Left colon (tissue), 2 donors: Measurements from ENCODE around the gene APOL2. TPM values are rescaled to one million over a fixed set of nuclear protein-coding genes. Genes with fewer than 3 reads are reported as not detected.
"Not testable (repeated sequence)": the region's sequence is repeated elsewhere in the genome, so short reads cannot be mapped to it uniquely, and the experiment has no call there.

ENCODE experiments used
- ATAC-seq: fragments of 200-7000 bp; cut with Tn5 transposase; one replicate; pipeline ENCODE4 v1.9.1; 2020; ENCODE audit warnings: mild to moderate bottlenecking, moderate library complexity
- DNase-seq, 2 donors: peaks; one replicate each; pipeline ENCODE4 v3.0.0-alpha.2; 2020
- intact Hi-C, 2 donors: fragments of 100-400 bp; cut with DNase I in 1 of 2; cut with micrococcal nuclease in 1 of 2; formaldehyde crosslinking; loops; one replicate each; pipeline versions ENCODE4 v1.11.2 to v1.14.0; 2022; cut with DNase I, micrococcal nuclease
- microRNA-seq, 2 donors: library from miRNA; unstranded; fragments of <30 nt; microRNA quantifications; one replicate each; pipeline versions ENCODE4 v1.1.0 to v1.2.0, GENCODE V29; 2020
- total RNA-seq, 2 donors: library from RNA; stranded (reverse); fragmentation: NEBNext Ultra II Directional; extraction: Animal tissue kit (Norgen Biotek cat#: 25700); gene quantifications; one replicate each; pipeline ENCODE4 v1.2.1, GENCODE V29; 2021
- donor health status: DM: no; HTN: no; CAD: no.
- donor health status: DM: yes; HTN: yes; CAD: no.

Gene APOL2
- total RNA-seq, 2 donors from 2014 or later = 29.8 to 49.0 TPM

DNA sequence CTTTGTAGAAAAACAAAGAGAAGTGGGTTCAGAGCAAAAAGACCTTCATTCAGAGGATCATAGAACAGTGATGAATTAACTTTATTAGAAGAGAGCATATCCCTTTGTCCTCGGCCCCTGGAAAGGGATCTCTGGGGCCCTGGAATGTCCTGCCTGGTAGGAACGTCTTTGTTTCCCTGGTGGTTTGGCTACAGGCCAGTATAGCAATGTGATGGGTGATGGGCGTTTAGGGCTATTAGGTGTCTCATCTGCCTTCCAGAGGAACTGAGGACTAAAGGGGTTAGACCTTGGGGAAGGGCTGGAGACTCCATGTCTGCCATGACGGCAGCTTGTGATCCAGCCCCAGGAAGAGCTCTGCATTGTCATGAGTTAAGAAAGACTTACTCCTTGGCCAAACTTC lies 46.8 kb downstream of the APOL2 start:
- ATAC-seq (no peak), DNase-seq (no peak)
- intact Hi-C loops = loop anchor here in 1 of 2 donors (5.0 kb wide), 1 partner anchor 80 kb away; no protein-coding TSS in a partner anchor

DNA sequence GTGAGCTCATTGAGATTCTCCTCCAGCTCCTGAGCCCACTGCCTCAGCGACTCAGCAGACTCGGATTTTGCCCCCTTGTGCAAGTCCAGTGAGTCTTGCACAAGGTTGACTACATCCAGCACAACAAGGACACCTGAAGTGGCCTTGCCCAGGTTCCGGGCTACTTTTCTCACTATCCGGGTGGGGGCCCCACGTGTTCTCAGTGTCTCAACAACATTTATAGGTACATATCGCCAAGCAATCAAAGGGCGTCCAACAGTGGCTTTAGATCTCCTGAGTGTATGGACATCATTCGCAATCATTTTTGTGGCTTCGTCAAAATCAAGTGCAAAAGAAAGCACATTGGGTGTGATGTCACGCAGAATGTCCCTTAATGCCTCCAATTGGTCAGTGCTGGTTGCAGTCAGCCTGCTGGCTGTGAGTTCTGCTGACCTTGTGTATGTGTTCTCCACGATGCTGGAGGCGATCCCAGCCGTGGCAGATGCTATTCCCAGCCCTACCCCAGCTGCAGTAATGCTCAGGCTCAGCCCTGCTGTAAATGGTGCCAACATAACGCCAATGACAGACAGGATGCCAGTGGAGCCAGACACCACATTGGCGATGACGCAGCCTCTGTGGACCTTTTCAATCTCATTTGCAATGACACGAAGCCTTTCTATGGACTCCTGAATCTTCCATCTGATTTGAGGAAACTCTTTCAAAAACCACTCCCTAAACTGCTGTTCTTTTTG lies 48.1 kb downstream of the APOL2 start:
- no peak for ATAC-seq
- intact Hi-C loops = loop anchor here in 1 of 2 donors (5.0 kb wide), 1 partner anchor 81 kb away; no protein-coding TSS in a partner anchor
- peak; percentile 36 to 62 for DNase-seq

GRCh38 chr22:36187862-36188261 lies 51.5 kb downstream of the APOL2 start:
- intact Hi-C loops, DNase-seq, ATAC-seq: not testable (repeated sequence)

DNA sequence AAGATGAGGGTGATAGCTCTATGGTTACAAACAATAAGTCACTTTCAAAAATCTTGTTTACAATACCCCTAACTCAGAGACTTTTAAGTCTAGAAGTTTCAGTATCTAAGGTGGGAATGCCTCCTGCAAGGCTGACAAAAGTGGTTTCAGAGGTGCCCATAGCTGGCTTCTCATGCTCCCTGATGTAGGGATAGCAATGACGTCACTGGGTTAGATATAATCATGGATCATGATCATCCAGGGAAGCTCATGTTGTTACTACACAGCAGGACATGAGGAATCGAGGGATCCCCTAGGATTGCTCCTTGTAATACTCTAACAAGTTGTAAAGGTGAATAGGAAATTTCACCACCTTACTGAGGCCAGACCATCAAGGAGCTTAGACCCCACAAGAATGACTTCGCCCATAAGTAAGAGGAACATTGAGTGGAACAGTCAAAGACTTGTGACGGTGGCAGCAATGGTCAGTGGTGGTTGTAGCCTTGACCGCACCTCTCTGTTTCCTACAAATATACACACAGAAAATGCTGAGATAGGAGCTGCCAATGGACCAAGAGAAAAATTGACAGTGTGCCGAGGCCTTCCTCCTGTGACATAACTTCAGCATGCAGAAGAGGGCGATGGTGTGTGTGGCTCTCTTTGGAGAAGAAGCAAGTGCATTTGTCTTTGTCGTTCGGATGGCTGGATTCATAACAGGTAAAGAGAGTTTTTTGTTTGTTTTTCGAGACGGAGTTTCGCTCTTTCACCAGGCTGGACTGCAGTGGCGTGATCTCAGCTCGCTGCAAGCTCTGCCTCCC lies 53.3 kb downstream of the APOL2 start:
- ATAC-seq (no peak), DNase-seq (no peak)
- intact Hi-C loops = no loop called here

DNA sequence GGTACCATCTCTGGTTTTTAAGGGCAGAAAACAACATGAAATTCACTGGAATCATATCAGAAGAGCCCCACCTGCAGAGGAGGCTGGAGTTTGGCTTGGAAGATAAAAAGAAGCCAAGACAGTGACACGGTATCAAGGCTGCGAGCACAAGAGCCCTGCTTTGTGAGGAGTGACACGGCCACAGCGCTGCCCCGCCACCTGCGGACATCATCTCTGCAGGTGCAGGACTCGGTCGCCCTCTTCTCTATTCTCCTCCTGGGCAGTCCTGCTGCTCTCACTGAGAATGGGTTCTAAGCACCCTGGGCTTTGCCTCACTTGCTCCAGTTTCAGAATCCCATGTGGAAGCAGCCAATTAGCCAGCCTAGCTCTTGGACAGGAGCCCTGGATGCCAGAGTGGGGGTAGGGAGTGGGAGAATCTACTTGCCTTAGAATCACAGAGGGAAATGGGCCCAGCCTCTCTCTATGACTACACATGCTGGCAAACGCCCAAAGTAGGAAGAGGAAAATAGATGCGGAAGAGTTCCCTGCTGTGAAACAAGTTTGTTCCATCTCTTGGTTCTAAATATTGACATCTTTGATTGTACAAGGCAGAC lies 54.8 kb downstream of the APOL2 start:
- ATAC-seq = no peak
- intact Hi-C loops = loop anchor here in 1 of 2 donors (5.0 kb wide), 1 partner anchor 42 kb away; no protein-coding TSS in a partner anchor
- no peak for DNase-seq

DNA sequence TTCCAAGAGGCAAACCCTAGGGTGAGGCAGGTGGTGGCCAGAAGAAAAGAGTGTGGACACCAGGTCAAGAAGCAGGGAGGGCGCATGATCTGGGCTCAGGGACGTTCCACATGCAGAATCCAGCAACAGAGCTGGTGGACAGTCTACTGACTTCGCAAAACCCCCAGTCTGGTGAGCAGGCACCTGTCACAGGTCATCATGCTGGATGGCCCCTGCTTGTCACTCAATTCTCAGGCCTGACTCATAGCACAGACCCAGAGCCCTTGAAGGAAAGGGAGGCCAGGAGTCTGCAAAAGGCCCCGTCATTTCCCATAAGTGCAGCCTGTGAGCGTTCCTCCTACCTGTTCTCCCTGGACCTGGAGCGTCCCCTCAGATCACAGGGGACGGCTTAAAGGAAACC lies 55.9 kb downstream of the APOL2 start:
- no peak for DNase-seq
- ATAC-seq = no peak
- intact Hi-C loops = loop anchor here in 1 of 2 donors (5.0 kb wide), 1 partner anchor 41 kb away; no protein-coding TSS in a partner anchor

DNA sequence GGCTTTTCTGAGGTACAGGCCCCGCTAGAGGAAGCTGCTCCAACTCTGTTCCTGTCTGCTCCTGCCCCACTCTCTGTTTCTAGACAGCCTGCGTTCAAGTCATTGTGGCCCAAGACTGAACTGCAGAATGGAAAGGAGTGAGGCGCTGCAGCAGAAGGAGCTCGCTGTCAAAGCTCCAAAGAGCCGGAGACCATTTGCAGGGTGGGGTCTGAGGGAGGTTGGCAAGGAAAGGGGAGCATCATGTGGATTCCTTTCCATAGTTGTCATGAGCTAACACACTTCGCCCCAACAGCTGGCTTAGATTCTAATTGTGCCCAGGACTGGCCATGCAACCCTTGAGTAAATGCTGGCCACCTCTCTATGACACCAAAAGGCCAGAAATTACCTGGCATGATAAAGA lies 56.5 kb downstream of the APOL2 start:
- no peak for ATAC-seq
- intact Hi-C loops = loop anchor here in 1 of 2 donors (5.0 kb wide), 1 partner anchor 41 kb away; no protein-coding TSS in a partner anchor
- DNase-seq = no peak

DNA sequence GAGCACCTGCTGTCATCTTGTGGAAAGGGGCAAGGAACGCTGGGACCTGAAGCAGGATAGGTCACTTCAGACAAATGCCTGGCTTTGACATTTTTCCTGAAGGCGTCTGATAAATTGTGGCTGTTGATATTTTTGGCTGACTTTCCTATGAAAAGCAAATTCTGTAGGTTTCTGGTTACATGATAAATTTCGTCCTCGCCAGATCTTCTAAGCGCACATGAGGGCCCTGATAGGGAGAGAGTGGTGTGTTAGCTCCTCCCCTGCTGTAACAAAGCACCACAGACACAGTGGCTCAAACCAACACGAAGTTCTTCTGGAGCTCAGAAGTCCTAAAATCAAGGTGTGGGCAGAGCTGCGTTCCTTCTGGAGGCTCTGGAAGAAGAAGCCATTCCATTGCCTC lies 57.3 kb downstream of the APOL2 start:
- ATAC-seq = no peak
- intact Hi-C loops = loop anchor here in 1 of 2 donors (5.0 kb wide), 1 partner anchor 40 kb away; no protein-coding TSS in a partner anchor
- no peak for DNase-seq

DNA sequence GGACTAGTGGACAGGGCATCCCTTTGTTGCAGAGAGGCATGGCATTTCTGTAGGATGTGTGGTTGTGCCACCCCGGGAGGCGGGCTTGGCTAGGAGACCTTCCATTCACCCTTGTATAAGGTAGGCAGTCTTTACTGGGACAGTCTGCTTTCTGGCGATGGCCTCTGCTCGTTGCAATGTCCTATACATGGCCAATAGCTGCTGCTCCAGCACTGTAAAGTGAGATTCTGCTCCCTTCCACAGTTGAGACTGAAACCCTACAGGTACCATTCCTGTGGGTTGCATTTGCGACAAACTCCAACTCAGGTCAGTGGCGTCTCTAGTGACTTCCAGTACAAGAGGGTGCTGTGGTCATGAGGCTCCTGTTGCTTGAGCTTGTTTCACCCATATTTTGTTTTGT lies 58.4 kb downstream of the APOL2 start:
- intact Hi-C loops = loop anchor here in 1 of 2 donors (5.0 kb wide), 1 partner anchor 39 kb away; no protein-coding TSS in a partner anchor

DNA sequence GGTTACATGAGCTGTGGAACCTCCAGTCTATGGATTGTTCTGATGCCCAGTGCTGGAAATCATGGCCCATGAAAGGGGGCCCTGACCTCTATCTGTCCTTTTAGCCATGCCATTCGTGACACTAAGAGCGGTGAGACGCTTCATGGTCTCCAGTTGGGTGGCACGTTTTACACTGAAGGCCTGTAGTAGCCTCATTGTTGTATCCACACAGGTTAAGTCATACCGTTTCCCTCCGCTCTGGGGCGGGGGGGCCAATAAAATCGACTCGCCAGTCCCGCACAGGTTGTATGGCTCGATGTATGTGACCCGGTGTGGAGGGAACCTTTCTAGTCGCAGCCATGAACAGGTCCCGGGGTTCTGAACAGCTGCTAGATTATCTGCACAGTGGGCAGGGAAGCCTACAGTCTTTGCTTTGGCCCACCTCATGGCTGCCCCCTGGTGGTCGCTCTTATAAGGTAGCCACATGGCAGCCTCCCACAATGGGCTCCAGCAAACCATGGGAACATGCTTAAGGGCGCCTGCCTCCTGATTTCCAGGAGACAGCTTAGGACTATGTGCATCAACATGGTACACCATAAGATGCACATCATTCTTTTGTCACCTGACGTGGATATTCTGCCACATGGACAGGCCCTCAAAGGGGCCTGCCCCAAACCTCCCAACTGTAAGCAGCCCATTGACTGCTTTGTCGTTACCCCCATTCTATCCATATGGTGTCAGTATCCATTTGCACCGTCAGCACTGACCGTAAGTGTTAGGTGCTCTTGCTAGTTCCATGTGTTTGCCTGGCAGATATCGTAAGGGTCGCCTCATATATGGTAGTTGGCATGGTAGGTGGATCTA lies 59.1 kb downstream of the APOL2 start:
- ATAC-seq (peak; percentile 89), DNase-seq (peak; percentile 58 to 94)
- intact Hi-C loops = loop anchor here in 1 of 2 donors (5.0 kb wide), 1 partner anchor 38 kb away; no protein-coding TSS in a partner anchor

More for the DNA sequence above, 58.4 kb downstream of the APOL2 start:
- no peak for ATAC-seq
- no peak for DNase-seq

- no peak for DNase-seq
- intact Hi-C loops = no loop called here
- ATAC-seq = no peak
Observed at GRCh38 chr22:36177160-36177559, 62.2 kb downstream of the APOL2 start.

Small RNA genes lying within 50 kb of the gene (microRNA-seq; reads per million reads assigned to microRNA genes)
- 0 reads per million in 2 donors for gene MIR6819

Other genes with a start within 250 kb of the APOL2 start
- 10 to 100 TPM; 34.3 to 48.8 TPM for gene RBFOX2, start 210.7 kb downstream of the APOL2 start, total RNA-seq
- gene APOL3, start 78.8 kb downstream of the APOL2 start, total RNA-seq = 10 to 100 TPM in 1 of 2 donors, 1 to 10 TPM in 1; 8.6 to 10.7 TPM
- gene APOL4, start 37.7 kb downstream of the APOL2 start, total RNA-seq = 1 to 10 TPM in 1 of 2 donors, under 1 TPM in 1; 0.95 to 2.4 TPM
- 10 to 100 TPM; 23.3 to 38.2 TPM for gene APOL1, start 13.6 kb upstream of the APOL2 start, total RNA-seq
- 100 to 1,000 TPM; 581 to 641 TPM for gene MYH9, start 148.4 kb upstream of the APOL2 start, total RNA-seq
- gene TXN2, start 242.1 kb upstream of the APOL2 start, total RNA-seq = 100 to 1,000 TPM in 1 of 2 donors, 10 to 100 TPM in 1; 96.5 to 101 TPM